ENCODE results near the gene TRMT10A.

DNA sequence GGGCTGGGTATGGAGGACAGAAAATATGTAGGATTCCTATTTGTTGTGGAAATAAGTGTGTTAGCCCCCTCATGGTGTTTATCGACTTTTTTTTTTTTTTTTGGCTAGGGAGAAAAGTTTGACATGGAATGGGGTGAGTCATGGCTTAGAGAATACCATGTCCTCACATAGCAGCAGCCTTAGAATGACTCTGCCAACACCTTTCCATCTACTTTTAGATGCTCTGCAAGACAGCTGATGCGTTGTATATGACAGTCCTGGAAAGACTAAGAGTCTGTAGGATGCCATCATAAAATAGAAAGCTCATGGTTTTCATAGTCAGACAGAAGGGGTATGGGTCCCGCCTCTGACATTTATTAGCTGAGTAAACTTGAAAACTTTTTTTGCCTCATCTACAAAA is 48.4 kb upstream of the TRMT10A start:
- TF ChIP-seq POLR2A (IDR thresholded peaks at IDR 0.05): no peak
- TF ChIP-seq, protein P1, sequence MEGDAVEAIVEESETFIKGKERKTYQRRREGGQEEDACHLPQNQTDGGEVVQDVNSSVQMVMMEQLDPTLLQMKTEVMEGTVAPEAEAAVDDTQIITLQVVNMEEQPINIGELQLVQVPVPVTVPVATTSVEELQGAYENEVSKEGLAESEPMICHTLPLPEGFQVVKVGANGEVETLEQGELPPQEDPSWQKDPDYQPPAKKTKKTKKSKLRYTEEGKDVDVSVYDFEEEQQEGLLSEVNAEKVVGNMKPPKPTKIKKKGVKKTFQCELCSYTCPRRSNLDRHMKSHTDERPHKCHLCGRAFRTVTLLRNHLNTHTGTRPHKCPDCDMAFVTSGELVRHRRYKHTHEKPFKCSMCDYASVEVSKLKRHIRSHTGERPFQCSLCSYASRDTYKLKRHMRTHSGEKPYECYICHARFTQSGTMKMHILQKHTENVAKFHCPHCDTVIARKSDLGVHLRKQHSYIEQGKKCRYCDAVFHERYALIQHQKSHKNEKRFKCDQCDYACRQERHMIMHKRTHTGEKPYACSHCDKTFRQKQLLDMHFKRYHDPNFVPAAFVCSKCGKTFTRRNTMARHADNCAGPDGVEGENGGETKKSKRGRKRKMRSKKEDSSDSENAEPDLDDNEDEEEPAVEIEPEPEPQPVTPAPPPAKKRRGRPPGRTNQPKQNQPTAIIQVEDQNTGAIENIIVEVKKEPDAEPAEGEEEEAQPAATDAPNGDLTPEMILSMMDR (IDR thresholded peaks at IDR 0.05): no peak
- TF ChIP-seq EP300 (IDR thresholded peaks at IDR 0.05): no peak
